K562 (cell line): ENCODE measurements around the gene ACKR2. TPM values are rescaled to one million over a fixed set of nuclear protein-coding genes. Genes with fewer than 3 reads are reported as not detected.

Source experiments
- ATF1 ChIP-seq, 2 experiments: fragments of 450-650 bp in 1 of 2; IDR thresholded peaks; 2 replicates each; pipeline ENCODE4 v1.6.1; 2016; ENCODE audit warnings: missing compliant biosample characterization in 1 of 2, missing genetic modification characterization in 1 of 2
- BCL6 ChIP-seq: fragments of 250-450 bp; sonication (Bioruptor Pico); IDR thresholded peaks from 2 replicates; pipeline ENCODE4 v1.4.0; 2020
- CBFA2T3 ChIP-seq: fragments of 450-650 bp; IDR thresholded peaks from 2 replicates; pipeline ENCODE4 v1.6.1; 2017
- CREB5 ChIP-seq: fragments of 250-450 bp; sonication (Bioruptor Pico); IDR thresholded peaks from 2 replicates; pipeline ENCODE4 v1.5.0; 2020; ENCODE audit warnings: mild to moderate bottlenecking
- DLX4 ChIP-seq: fragments of 250-450 bp; sonication (Bioruptor Pico); IDR thresholded peaks from 2 replicates; pipeline ENCODE4 v1.6.1; 2021; ENCODE audit warnings: mild to moderate bottlenecking
- E2F1 ChIP-seq: sonication (generic); formaldehyde crosslinking; IDR thresholded peaks from 2 replicates; pipeline ENCODE4 v1.8.1; 2023; ENCODE audit warnings: mild to moderate bottlenecking, missing genetic modification reagents, moderate library complexity
- ESRRB ChIP-seq: fragments of 250-450 bp; sonication (Bioruptor Pico); IDR thresholded peaks from 2 replicates; pipeline ENCODE4 v1.5.0; 2020; ENCODE audit warnings: mild to moderate bottlenecking, moderate library complexity, borderline replicate concordance
- EZH2 ChIP-seq: IDR thresholded peaks from 2 replicates; pipeline ENCODE4 v1.6.1; 2012; ENCODE audit warnings: low read depth, mild to moderate bottlenecking, inconsistent platforms, low read length, borderline replicate concordance
- FOXK2 ChIP-seq, 2 experiments: fragments of 450-650 bp; IDR thresholded peaks in 1 of 2; conservative IDR thresholded peaks in 1 of 2; 2 replicates each; pipeline ENCODE4 v1.6.1; 2016; ENCODE audit warnings: low read depth in 2 of 2, mild to moderate bottlenecking in 1 of 2
- HINFP ChIP-seq: fragments of 450-650 bp; conservative IDR thresholded peaks from 2 replicates; pipeline ENCODE4 v1.6.1; 2016; ENCODE audit warnings: missing genetic modification characterization, low read depth, mild to moderate bottlenecking, control low read depth, missing compliant biosample characterization
- MECOM ChIP-seq: fragments of 250-450 bp; sonication (Bioruptor Pico); IDR thresholded peaks from 2 replicates; pipeline ENCODE4 v1.8.0; 2022; ENCODE audit warnings: inconsistent platforms
- NCOR1 ChIP-seq: fragments of 450-650 bp; IDR thresholded peaks from 2 replicates; pipeline ENCODE4 v1.6.1; 2016; ENCODE audit warnings: mild to moderate bottlenecking, moderate library complexity
- NEUROD1 ChIP-seq: fragments of 150-350 bp; IDR thresholded peaks from 2 replicates; pipeline ENCODE4 v1.6.1; 2014; ENCODE audit warnings: borderline replicate concordance, low read length, low read depth; ENCODE audit not compliant: partially characterized antibody
- OTX1 ChIP-seq: fragments of 450-650 bp; formaldehyde crosslinking; IDR thresholded peaks from 2 replicates; pipeline ENCODE4 v1.4.0; 2022; ENCODE audit warnings: mild to moderate bottlenecking
- POLR2G ChIP-seq: fragments of 200-400 bp; formaldehyde crosslinking; IDR thresholded peaks from 2 replicates; pipeline ENCODE4 v1.6.1; 2017; ENCODE audit warnings: low read depth, mild to moderate bottlenecking, antibody characterized with exemption, low read length, moderate library complexity
- PRMT5 ChIP-seq: sonication (generic); formaldehyde crosslinking; IDR thresholded peaks from 2 replicates; pipeline ENCODE4 v1.5.0; 2020; ENCODE audit warnings: missing genetic modification reagents
- RBM15 ChIP-seq: fragments of 200-400 bp; formaldehyde crosslinking; IDR thresholded peaks from 2 replicates; pipeline ENCODE4 v1.6.1; 2018; ENCODE audit warnings: mild to moderate bottlenecking, low read length, moderate library complexity; ENCODE audit not compliant: insufficient read depth
- RFX1 ChIP-seq: fragments of 450-650 bp; IDR thresholded peaks from 2 replicates; pipeline ENCODE4 v1.6.1; 2016; ENCODE audit warnings: mild to moderate bottlenecking, moderate library complexity
- SMAD4 ChIP-seq: fragments of 250-450 bp; sonication (Bioruptor Pico); conservative IDR thresholded peaks from 2 replicates; pipeline ENCODE4 v1.8.0; 2021; ENCODE audit warnings: inconsistent platforms, mild to moderate bottlenecking, moderate library complexity
- TCF3 ChIP-seq: sonication (generic); formaldehyde crosslinking; IDR thresholded peaks from 2 replicates; pipeline ENCODE4 v1.4.0; 2020; ENCODE audit warnings: mild to moderate bottlenecking, missing genetic modification reagents
- ZBTB2 ChIP-seq: fragments of 450-650 bp; IDR thresholded peaks from 2 replicates; pipeline ENCODE4 v1.6.1; 2016; ENCODE audit warnings: antibody characterized with exemption
- ZNF12 ChIP-seq: sonication (generic); formaldehyde crosslinking; IDR thresholded peaks from 2 replicates; pipeline ENCODE4 v1.4.0; 2020; ENCODE audit warnings: mild to moderate bottlenecking, missing genetic modification reagents
- ZNF197 ChIP-seq: fragments of 200-800 bp; sonication (Bioruptor generic); IDR thresholded peaks from 2 replicates; pipeline ENCODE4 v1.6.1; 2016; ENCODE audit warnings: low read depth, missing genetic modification characterization, missing compliant biosample characterization
- ZNF436 ChIP-seq: fragments of 250-450, 450-650 bp; sonication (Bioruptor Pico); formaldehyde crosslinking; IDR thresholded peaks from 2 replicates; pipeline ENCODE4 v1.7.0; 2020; ENCODE audit warnings: mild to moderate bottlenecking
- ZNF589 ChIP-seq: fragments of 200-800 bp; sonication (Bioruptor generic); IDR thresholded peaks from 2 replicates; pipeline ENCODE4 v1.6.1; 2016; ENCODE audit warnings: low read depth, missing genetic modification characterization, missing compliant biosample characterization
- ZNF785 ChIP-seq: fragments of 250-450 bp; sonication (Bioruptor Pico); IDR thresholded peaks from 2 replicates; pipeline ENCODE4 v1.4.0; 2020; ENCODE audit warnings: mild to moderate bottlenecking
- polyA plus RNA-seq, 8 experiments: library from polyadenylated mRNA; depleted of rRNA in 4 of 8; stranded (reverse) in 5 of 8; unstranded in 3 of 8; fragments of >200 nt; fragmentation: Nextera tagmentation in 2 of 8; fragmentation: Illumina TruSeq in 1 of 8; extraction: Ambion mirVana in 2 of 8; extraction: Trizol in 1 of 8; gene quantifications; 2 replicates each; pipeline versions ENCODE4 v1.2.1 to v1.2.3, GENCODE V29; 2011 to 2014; ENCODE audit warnings: inconsistent platforms in 1 of 8, missing spikeins in 1 of 8
- total RNA-seq, 7 experiments: library from RNA; depleted of rRNA in 6 of 7; stranded (reverse); fragments of >200 nt in 6 of 7; fragmentation: Illumina TruSeq in 2 of 7; extraction: Trizol in 2 of 7; gene quantifications; 2 replicates each; pipeline versions ENCODE4 v1.2.1 to v1.2.3, GENCODE V29; 2011 to 2021; ENCODE audit warnings: low replicate concordance in 1 of 7

Gene ACKR2
- total and polyA plus RNA-seq, 9 of the 15 experiments (the other 6 are each of a cell fraction or from before 2014, with no cell fraction given) = 0.03 to 0.69 (median 0.25) TPM; not detected in 1

GRCh38 chr3:42786212-42786611, 23.0 kb upstream of the ACKR2 start (continued):
- TF ChIP-seq ESRRB (no peak), ZNF589 (CRISPR knock-in tag) (no peak), ZNF785 (CRISPR knock-in tag) (no peak), DLX4 (CRISPR knock-in tag) (no peak), ZBTB2 (no peak), ZNF436 (no peak), ZNF197 (CRISPR knock-in tag) (no peak), RBM15 (no peak), CREB5 (no peak), BCL6 (CRISPR knock-in tag) (no peak), E2F1 (CRISPR knock-in tag) (no peak), ZNF12 (CRISPR knock-in tag) (no peak), SMAD4 (CRISPR knock-in tag) (no peak), FOXK2 (conservative IDR thresholded peaks at IDR 0.05 in 1 of 2, IDR thresholded peaks at IDR 0.05 in 1 of 2; ENCODE audit: low read depth in 2 of 2) (no peak), OTX1 (CRISPR knock-in tag) (no peak), CBFA2T3 (peak; percentile 76), NCOR1 (peak; percentile 71), MECOM (no peak), HINFP (no peak), PRMT5 (CRISPR knock-in tag) (no peak), RFX1 (no peak), TCF3 (CRISPR knock-in tag) (peak; percentile 75), EZH2 (no peak), POLR2G (no peak), NEUROD1 (no peak), ATF1 (CRISPR knock-in tag; IDR thresholded peaks at IDR 0.05) (no peak), ATF1 (tag; IDR thresholded peaks at IDR 0.05) (no peak)
